ENCODE results near the gene GSTA4. TPM values are rescaled to one million over a fixed set of nuclear protein-coding genes. Genes with fewer than 3 reads are reported as not detected.

The GSTA4 gene
- total and polyA plus RNA-seq, 2 experiments from 2014 or later = 79.6 to 89.2 TPM

- no peak for DNase-seq (ENCODE audit: low spot score)
- Histone ChIP-seq H3K9me3 (ENCODE audit: low read depth) (no peaks in the 10 kb centered on the region), H4K20me1 (ENCODE audit: insufficient read depth, poor library complexity, severe bottlenecking) (no peaks in the 10 kb centered on the region), H3K36me3 (replicated peaks; ENCODE audit: insufficient read depth, low read depth) (peaks cover 3% of the 10 kb centered on the region), H3K4me3 (no peak overlapping the region), H2AFZ (no peak overlapping the region), H3K27ac (no peak overlapping the region), H3K4me2 (no peak overlapping the region), H3K79me2 (no peaks in the 10 kb centered on the region), H3K27me3 (no peaks in the 10 kb centered on the region), H3K9me2 (replicated peaks; ENCODE audit: insufficient read depth) (no peaks in the 10 kb centered on the region), H3K4me1 (ENCODE audit: insufficient read depth) (no peaks in the 10 kb centered on the region)
- TF ChIP-seq EZH2 (IDR thresholded peaks at IDR 0.05; ENCODE audit: borderline replicate concordance) = no peak
- no peak for TF ChIP-seq EZH2phosphoT487 (IDR thresholded peaks at IDR 0.05; ENCODE audit: low read depth, severe bottlenecking, unreplicated experiment)
- TF ChIP-seq CTCF (IDR thresholded peaks at IDR 0.05; ENCODE audit: poor library complexity) = no peak
- WGBS (ENCODE audit: low lambda C conversion rate, missing lambda C conversion rate) = 82% methylated on average over 3 of the region's 3 CpGs
These were observed 25.1 kb upstream of the GSTA4 start for GRCh38 chr6:53020005-53020744.

- WGBS (ENCODE audit: low lambda C conversion rate, missing lambda C conversion rate) = 98% methylated on average over 2 of the region's 2 CpGs
- Histone ChIP-seq H3K9me2 (replicated peaks; ENCODE audit: insufficient read depth) (no peaks in the 10 kb centered on the region), H3K4me2 (no peak overlapping the region), H3K27me3 (no peaks in the 10 kb centered on the region), H4K20me1 (ENCODE audit: insufficient read depth, poor library complexity, severe bottlenecking) (no peaks in the 10 kb centered on the region), H3K27ac (no peak overlapping the region), H3K9me3 (ENCODE audit: low read depth) (no peaks in the 10 kb centered on the region), H3K4me1 (ENCODE audit: insufficient read depth) (peaks cover 12% of the 10 kb centered on the region), H3K36me3 (replicated peaks; ENCODE audit: insufficient read depth, low read depth) (peaks cover 3% of the 10 kb centered on the region), H3K4me3 (no peak overlapping the region), H3K79me2 (no peaks in the 10 kb centered on the region), H2AFZ (no peak overlapping the region)
- TF ChIP-seq EZH2phosphoT487 (IDR thresholded peaks at IDR 0.05; ENCODE audit: low read depth, severe bottlenecking, unreplicated experiment) = no peak
- no peak for TF ChIP-seq CTCF (IDR thresholded peaks at IDR 0.05; ENCODE audit: poor library complexity)
- no peak for TF ChIP-seq EZH2 (IDR thresholded peaks at IDR 0.05; ENCODE audit: borderline replicate concordance)
- no peak for DNase-seq (ENCODE audit: low spot score)
These were observed 23.4 kb upstream of the GSTA4 start for GRCh38 chr6:53018446-53018845.

GRCh38 chr6:53015486-53015885 lies 20.4 kb upstream of the GSTA4 start:
- H3K4me1 ChIP-seq (ENCODE audit: insufficient read depth) = peaks cover 34% of the 10 kb centered on the region
- no peaks in the 10 kb centered on the region for H3K9me3 ChIP-seq (ENCODE audit: low read depth)
- no peak overlapping the region for H3K27ac ChIP-seq
- H3K9me2 ChIP-seq (replicated peaks; ENCODE audit: insufficient read depth) = no peaks in the 10 kb centered on the region
- H3K27me3 ChIP-seq = no peaks in the 10 kb centered on the region
- DNase-seq (ENCODE audit: low spot score) = no peak
- H3K79me2 ChIP-seq = no peaks in the 10 kb centered on the region
- no peaks in the 10 kb centered on the region for H4K20me1 ChIP-seq (ENCODE audit: insufficient read depth, poor library complexity, severe bottlenecking)
- TF ChIP-seq EZH2 (IDR thresholded peaks at IDR 0.05; ENCODE audit: borderline replicate concordance) (no peak), EZH2phosphoT487 (IDR thresholded peaks at IDR 0.05; ENCODE audit: low read depth, severe bottlenecking, unreplicated experiment) (no peak), CTCF (IDR thresholded peaks at IDR 0.05; ENCODE audit: poor library complexity) (no peak)
- H3K4me2 ChIP-seq = no peak overlapping the region
- no peak overlapping the region for H3K4me3 ChIP-seq
- whole genome bisulfite sequencing (ENCODE audit: low lambda C conversion rate, missing lambda C conversion rate) = 96% methylated on average over 1 of the region's 1 CpG
- peaks cover 6% of the 10 kb centered on the region for H3K36me3 ChIP-seq (replicated peaks; ENCODE audit: insufficient read depth, low read depth)
- H2AFZ ChIP-seq = no peak overlapping the region
